ENCODE results near the gene ITGA1.

The ITGA1 gene

DNA sequence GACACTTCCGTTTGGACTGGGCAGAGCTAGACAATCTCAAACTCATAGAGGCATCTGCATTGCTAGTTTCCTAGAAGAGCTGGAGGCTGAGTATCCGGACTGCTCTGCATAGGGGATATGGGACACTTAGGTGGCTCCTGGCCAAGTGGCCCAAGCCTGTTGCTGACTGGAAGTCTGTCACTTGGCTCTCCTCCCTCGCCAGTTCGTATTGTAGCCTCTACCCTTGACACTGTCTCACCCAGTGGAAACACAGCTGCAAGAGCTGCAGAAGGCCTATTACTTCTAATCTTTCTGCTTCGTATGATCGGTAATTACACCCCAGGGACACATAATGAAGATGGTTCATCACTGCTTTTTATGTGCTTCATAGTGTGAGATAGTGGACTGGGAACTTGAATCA, 34.7 kb downstream of the ITGA1 start:
- TF ChIP-seq CTCF (IDR thresholded peaks at IDR 0.05): no peak
- Histone ChIP-seq H2AFZ (no peak overlapping the region), H3K36me3 (ENCODE audit: control insufficient read depth, insufficient read depth, low read length) (no peaks in the 10 kb centered on the region), H3K4me2 (ENCODE audit: low read length) (no peak overlapping the region), H3K9ac (no peak overlapping the region), H3K4me1 (peaks cover 25% of the 10 kb centered on the region), H3K27ac (peak overlapping the region; percentile 22), H3K4me3 (ENCODE audit: low read depth, low read length) (no peak overlapping the region), H3K9me3 (ENCODE audit: control insufficient read depth, low read length) (no peaks in the 10 kb centered on the region), H3K27me3 (ENCODE audit: control insufficient read depth, insufficient read depth, low read length) (no peaks in the 10 kb centered on the region), H3K79me2 (peaks cover 51% of the 10 kb centered on the region)

- Histone ChIP-seq H3K4me3 (ENCODE audit: low read depth, low read length) (no peak overlapping the region), H3K9me3 (ENCODE audit: control insufficient read depth, low read length) (no peaks in the 10 kb centered on the region), H3K36me3 (ENCODE audit: control insufficient read depth, insufficient read depth, low read length) (no peaks in the 10 kb centered on the region), H3K4me2 (ENCODE audit: low read length) (no peak overlapping the region), H3K27me3 (ENCODE audit: control insufficient read depth, insufficient read depth, low read length) (no peaks in the 10 kb centered on the region), H2AFZ (no peak overlapping the region), H3K79me2 (peaks cover 55% of the 10 kb centered on the region), H3K4me1 (peaks cover 27% of the 10 kb centered on the region), H3K27ac (no peak overlapping the region), H3K9ac (no peak overlapping the region)
- no peak for TF ChIP-seq CTCF (IDR thresholded peaks at IDR 0.05)
Measured at GRCh38 chr5:52824827-52825226, 37.1 kb downstream of the ITGA1 start.

GRCh38 chr5:52825826-52826225, 38.1 kb downstream of the ITGA1 start:
- Histone ChIP-seq H3K27ac (no peak overlapping the region), H3K4me3 (ENCODE audit: low read depth, low read length) (no peak overlapping the region)

GRCh38 chr5:52827815-52828214, 40.1 kb downstream of the ITGA1 start:
- no peak for TF ChIP-seq CTCF (IDR thresholded peaks at IDR 0.05)
- peaks cover 49% of the 10 kb centered on the region for H3K79me2 ChIP-seq
- no peaks in the 10 kb centered on the region for H3K27me3 ChIP-seq (ENCODE audit: control insufficient read depth, insufficient read depth, low read length)
- no peaks in the 10 kb centered on the region for H3K9me3 ChIP-seq (ENCODE audit: control insufficient read depth, low read length)
- no peaks in the 10 kb centered on the region for H3K36me3 ChIP-seq (ENCODE audit: control insufficient read depth, insufficient read depth, low read length)
- H2AFZ ChIP-seq: no peak overlapping the region
- H3K4me2 ChIP-seq (ENCODE audit: low read length): no peak overlapping the region
- peaks cover 19% of the 10 kb centered on the region for H3K4me1 ChIP-seq
- no peak overlapping the region for H3K4me3 ChIP-seq (ENCODE audit: low read depth, low read length)
- no peak overlapping the region for H3K27ac ChIP-seq
- no peak overlapping the region for H3K9ac ChIP-seq

More at GRCh38 chr5:52825826-52826225, 38.1 kb downstream of the ITGA1 start:
- Histone ChIP-seq H3K79me2 (peaks cover 55% of the 10 kb centered on the region), H3K9ac (no peak overlapping the region), H2AFZ (no peak overlapping the region), H3K36me3 (ENCODE audit: control insufficient read depth, insufficient read depth, low read length) (no peaks in the 10 kb centered on the region), H3K4me1 (peaks cover 27% of the 10 kb centered on the region), H3K4me2 (ENCODE audit: low read length) (no peak overlapping the region), H3K27me3 (ENCODE audit: control insufficient read depth, insufficient read depth, low read length) (no peaks in the 10 kb centered on the region), H3K9me3 (ENCODE audit: control insufficient read depth, low read length) (no peaks in the 10 kb centered on the region)
- TF ChIP-seq CTCF (IDR thresholded peaks at IDR 0.05): no peak

GRCh38 chr5:52829664-52830063, 41.9 kb downstream of the ITGA1 start:
- H3K27ac ChIP-seq: no peak overlapping the region
- no peaks in the 10 kb centered on the region for H3K9me3 ChIP-seq (ENCODE audit: control insufficient read depth, low read length)
- TF ChIP-seq CTCF (IDR thresholded peaks at IDR 0.05): no peak
- no peak overlapping the region for H2AFZ ChIP-seq
- peaks cover 22% of the 10 kb centered on the region for H3K4me1 ChIP-seq
- no peaks in the 10 kb centered on the region for H3K36me3 ChIP-seq (ENCODE audit: control insufficient read depth, insufficient read depth, low read length)
- no peaks in the 10 kb centered on the region for H3K27me3 ChIP-seq (ENCODE audit: control insufficient read depth, insufficient read depth, low read length)
- H3K4me3 ChIP-seq (ENCODE audit: low read depth, low read length): no peak overlapping the region
- H3K79me2 ChIP-seq: peaks cover 48% of the 10 kb centered on the region
- no peak overlapping the region for H3K4me2 ChIP-seq (ENCODE audit: low read length)
- H3K9ac ChIP-seq: no peak overlapping the region
